Sigmoid colon (tissue), 4 donors: ENCODE measurements around the gene CD53.

Experiments used
- EP300 ChIP-seq, 4 donors: sonication (generic); formaldehyde crosslinking; IDR thresholded peaks; one replicate each; pipeline ENCODE4 v1.6.1; 2017; ENCODE audit warnings: antibody characterized with exemption in 4 of 4
- POLR2A ChIP-seq, 2 donors: fragments of 450-650 bp; IDR thresholded peaks; one replicate each; pipeline ENCODE4 v1.6.1; 2016; ENCODE audit warnings: antibody characterized with exemption in 2 of 2, mild to moderate bottlenecking in 2 of 2, moderate library complexity in 2 of 2

GRCh38 chr1:110877364-110877763 lies 4.4 kb downstream of the CD53 start:
- TF ChIP-seq POLR2A (IDR thresholded peaks at IDR 0.05) (no peak), EP300 (IDR thresholded peaks at IDR 0.05) (no peak)
